ENCODE measurements around the gene NCR1. TPM values are rescaled to one million over a fixed set of nuclear protein-coding genes. Genes with fewer than 3 reads are reported as not detected.

Gene NCR1
- polyA plus RNA-seq, 1 donor from 2014 or later = not detected

GRCh38 chr19:54959840-54960239, 53.9 kb downstream of the NCR1 start:
- no peaks in the 10 kb centered on the region for H3K27me3 ChIP-seq (ENCODE audit: insufficient read depth, low read depth, low read length)
- no peaks in the 10 kb centered on the region for H3K9me2 ChIP-seq (ENCODE audit: insufficient read depth, low read length)
- no peaks in the 10 kb centered on the region for H3K36me3 ChIP-seq (ENCODE audit: insufficient read depth, low read length)
- no peak for TF ChIP-seq MXI1 (conservative IDR thresholded peaks at IDR 0.05; ENCODE audit: poor library complexity, severe bottlenecking)
- no peak for TF ChIP-seq EZH2 (IDR thresholded peaks at IDR 0.05; ENCODE audit: borderline replicate concordance, insufficient read depth, low read length, poor library complexity, severe bottlenecking)
- TF ChIP-seq SMC3 (conservative IDR thresholded peaks at IDR 0.05; ENCODE audit: poor library complexity) = no peak
- TF ChIP-seq, protein P1, sequence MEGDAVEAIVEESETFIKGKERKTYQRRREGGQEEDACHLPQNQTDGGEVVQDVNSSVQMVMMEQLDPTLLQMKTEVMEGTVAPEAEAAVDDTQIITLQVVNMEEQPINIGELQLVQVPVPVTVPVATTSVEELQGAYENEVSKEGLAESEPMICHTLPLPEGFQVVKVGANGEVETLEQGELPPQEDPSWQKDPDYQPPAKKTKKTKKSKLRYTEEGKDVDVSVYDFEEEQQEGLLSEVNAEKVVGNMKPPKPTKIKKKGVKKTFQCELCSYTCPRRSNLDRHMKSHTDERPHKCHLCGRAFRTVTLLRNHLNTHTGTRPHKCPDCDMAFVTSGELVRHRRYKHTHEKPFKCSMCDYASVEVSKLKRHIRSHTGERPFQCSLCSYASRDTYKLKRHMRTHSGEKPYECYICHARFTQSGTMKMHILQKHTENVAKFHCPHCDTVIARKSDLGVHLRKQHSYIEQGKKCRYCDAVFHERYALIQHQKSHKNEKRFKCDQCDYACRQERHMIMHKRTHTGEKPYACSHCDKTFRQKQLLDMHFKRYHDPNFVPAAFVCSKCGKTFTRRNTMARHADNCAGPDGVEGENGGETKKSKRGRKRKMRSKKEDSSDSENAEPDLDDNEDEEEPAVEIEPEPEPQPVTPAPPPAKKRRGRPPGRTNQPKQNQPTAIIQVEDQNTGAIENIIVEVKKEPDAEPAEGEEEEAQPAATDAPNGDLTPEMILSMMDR (IDR thresholded peaks at IDR 0.05; ENCODE audit: poor library complexity, severe bottlenecking) = no peak
- no peak for TF ChIP-seq REST (IDR thresholded peaks at IDR 0.05; ENCODE audit: borderline replicate concordance)
- no peak for TF ChIP-seq EP300 (conservative IDR thresholded peaks at IDR 0.05; ENCODE audit: poor library complexity, severe bottlenecking)
- H3K4me2 ChIP-seq (ENCODE audit: low read length) = no peak overlapping the region
- no peaks in the 10 kb centered on the region for H3F3A ChIP-seq (ENCODE audit: insufficient read depth, low read length, poor library complexity, severe bottlenecking)
- no peak overlapping the region for H2AFZ ChIP-seq (ENCODE audit: low read depth, low read length)
- H3K4me3 ChIP-seq (ENCODE audit: low read length) = no peak overlapping the region
- no peaks in the 10 kb centered on the region for H3K79me2 ChIP-seq (replicated peaks; ENCODE audit: insufficient read depth, low read length)
- no peak overlapping the region for H3K9ac ChIP-seq (ENCODE audit: low read length)
- no peaks in the 10 kb centered on the region for H4K20me1 ChIP-seq (ENCODE audit: insufficient read depth)
- H3K27ac ChIP-seq (ENCODE audit: low read length) = no peak overlapping the region
- no peaks in the 10 kb centered on the region for H3K9me3 ChIP-seq (ENCODE audit: low read length)

Small RNA genes lying within 50 kb of the gene (small RNA-seq; reads per million reads assigned to genes)
- gene AC011476.8 = 0 reads per million in 3 experiments
- 0.10 to 2.9 (median 0.55) reads per million in 3 experiments for gene RNU6-222P

Other genes with a start within 250 kb of the NCR1 start
- not detected in 2 replicates for gene LILRB4, start 243.2 kb upstream of the NCR1 start, polyA plus RNA-seq
- gene KIR3DL3, start 181.7 kb upstream of the NCR1 start, polyA plus RNA-seq = not detected in 2 replicates
- not detected in 2 replicates for gene KIR2DL3, start 167.6 kb upstream of the NCR1 start, polyA plus RNA-seq
- gene KIR2DL1, start 136.4 kb upstream of the NCR1 start, polyA plus RNA-seq = not detected in 2 replicates
- gene KIR2DL4, start 102.5 kb upstream of the NCR1 start, polyA plus RNA-seq = not detected in 2 replicates
- gene KIR3DL1, start 89.7 kb upstream of the NCR1 start, polyA plus RNA-seq = not detected in 2 replicates
- gene KIR2DS4, start 73.5 kb upstream of the NCR1 start, polyA plus RNA-seq = not detected in 2 replicates
- not detected in 2 replicates for gene KIR3DL2, start 55.7 kb upstream of the NCR1 start, polyA plus RNA-seq
- not detected in 2 replicates for gene FCAR, start 31.9 kb upstream of the NCR1 start, polyA plus RNA-seq
- gene NLRP7, start 41.4 kb downstream of the NCR1 start, polyA plus RNA-seq = not detected in 2 replicates
- gene NLRP2, start 60.2 kb downstream of the NCR1 start, polyA plus RNA-seq = not detected in 2 replicates
- gene GP6, start 132.1 kb downstream of the NCR1 start, polyA plus RNA-seq = 0.31 TPM in 1 of 2 replicates, not detected in the other
- gene RDH13, start 157.0 kb downstream of the NCR1 start, polyA plus RNA-seq = 9.8 and 14.2 TPM in 2 replicates
- 25.5 and 28.0 TPM in 2 replicates for gene EPS8L1, start 169.7 kb downstream of the NCR1 start, polyA plus RNA-seq
- 109 and 137 TPM in 2 replicates for gene PPP1R12C, start 211.5 kb downstream of the NCR1 start, polyA plus RNA-seq
- 4.0 and 6.2 TPM in 2 replicates for gene TNNT1, start 243.1 kb downstream of the NCR1 start, polyA plus RNA-seq